GM18499 (cell line): Measurements from ENCODE around the gene TBXAS1.
"Not testable (repeated sequence)": the region's sequence is repeated elsewhere in the genome, so short reads cannot be mapped to it uniquely, and the experiment has no call there.

Experiments
- ATAC-seq: cut with Tn5 transposase; IDR thresholded peaks from one replicate; pipeline ENCODE4 v1.9.1; 2021; ENCODE audit warnings: moderate number of reproducible peaks; ENCODE audit not compliant: insufficient read depth, unreplicated experiment

TBXAS1 gene

GRCh38 chr7:139825666-139826290, 3.3 kb upstream of the TBXAS1 start:
- ATAC-seq: no peak

DNA sequence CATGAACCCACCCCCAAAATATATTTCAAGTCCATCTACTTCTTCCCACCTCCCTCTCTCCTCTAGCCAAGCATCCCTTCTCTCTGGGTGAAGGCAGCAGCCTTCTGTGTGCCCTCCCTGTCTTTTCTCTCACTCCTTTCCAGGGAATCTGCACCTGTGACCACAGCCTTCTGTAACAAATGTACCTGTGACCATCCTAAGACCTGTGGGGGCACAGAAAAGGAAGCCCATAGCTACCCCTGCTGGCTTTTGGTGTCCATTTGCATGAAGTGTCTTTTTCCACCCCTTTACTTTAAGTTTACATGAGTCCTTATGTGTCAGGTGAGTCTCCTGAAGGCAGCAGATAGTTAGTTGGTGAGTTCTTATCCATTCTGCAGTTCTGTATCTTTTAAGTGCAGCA, 2.0 kb upstream of the TBXAS1 start:
- ATAC-seq: no peak

DNA sequence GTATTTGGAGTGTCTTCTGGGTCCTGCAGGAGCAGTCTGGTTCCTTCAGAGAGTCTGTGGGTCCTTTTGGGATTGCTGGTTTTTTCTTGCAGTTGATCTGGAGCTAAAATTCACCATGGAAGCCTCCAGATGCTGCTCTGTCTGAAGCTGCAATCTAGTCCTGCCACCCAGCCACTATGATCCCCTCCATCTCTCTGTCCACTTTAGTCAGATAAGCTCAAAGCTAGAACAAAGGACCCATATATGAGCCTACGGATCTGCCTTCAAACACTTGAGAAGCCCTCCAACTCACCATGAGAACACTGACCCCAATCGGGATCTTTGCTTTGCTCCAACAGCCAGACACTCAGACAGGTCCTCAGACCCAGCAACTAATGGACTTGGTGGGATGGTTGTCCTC, 618 bp upstream of the TBXAS1 start:
- no peak for ATAC-seq

- ATAC-seq: no peak
Observed at GRCh38 chr7:139829775-139830117, 682 bp downstream of the TBXAS1 start.

DNA sequence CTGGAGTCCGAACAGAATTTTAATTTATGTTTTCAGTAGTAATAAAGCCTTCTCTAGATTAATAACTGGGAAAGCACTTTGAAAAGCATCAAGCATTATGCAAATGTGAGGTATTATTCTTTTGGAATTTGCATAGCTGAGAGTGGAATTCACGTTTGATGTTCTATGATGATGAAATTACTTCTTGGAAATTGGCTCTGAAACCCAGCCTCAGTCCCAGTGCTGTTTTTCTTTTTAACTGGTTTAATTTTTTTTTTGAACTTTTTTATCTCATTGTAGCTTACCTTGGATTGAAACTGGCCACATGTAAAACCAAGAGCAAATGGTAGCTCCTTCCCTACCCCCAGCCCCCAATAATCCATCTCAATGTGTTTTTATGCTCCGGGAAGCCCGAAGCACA, 1.2 kb downstream of the TBXAS1 start:
- no peak for ATAC-seq

DNA sequence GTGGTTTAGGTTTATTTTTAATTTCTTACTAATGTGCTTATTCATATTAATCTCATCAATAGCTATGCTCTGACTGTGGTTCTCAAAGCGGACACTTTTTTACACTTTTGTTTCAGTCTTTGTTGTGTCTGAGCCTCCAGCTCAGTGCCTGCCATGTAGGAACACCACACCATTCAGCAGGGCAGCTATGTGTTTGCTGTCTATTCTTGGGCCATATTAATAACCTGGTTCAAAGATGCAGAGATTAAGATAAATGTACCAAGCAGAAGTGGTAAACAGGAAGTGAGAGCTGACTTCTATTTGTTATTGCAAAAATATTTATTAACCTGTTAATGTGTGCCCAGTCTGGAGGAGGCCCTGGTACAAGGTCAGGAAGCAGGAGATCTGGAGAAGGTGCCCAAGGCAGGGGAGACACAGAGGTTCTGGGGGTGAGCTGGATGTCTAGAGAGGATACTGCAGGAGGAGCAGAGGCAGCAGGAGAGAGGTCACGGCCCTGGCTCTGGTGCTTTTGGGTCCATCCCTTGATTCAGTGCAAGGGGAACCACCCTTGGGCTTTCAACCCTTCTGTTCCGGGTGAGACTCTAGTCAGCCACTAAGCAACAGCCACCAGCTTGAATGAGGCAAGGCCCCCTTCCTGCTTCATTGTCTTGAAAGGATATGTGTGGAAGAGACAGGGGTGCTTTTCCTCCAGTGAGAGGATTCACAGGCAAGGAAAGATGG, 1.9 kb downstream of the TBXAS1 start:
- ATAC-seq: no peak

DNA sequence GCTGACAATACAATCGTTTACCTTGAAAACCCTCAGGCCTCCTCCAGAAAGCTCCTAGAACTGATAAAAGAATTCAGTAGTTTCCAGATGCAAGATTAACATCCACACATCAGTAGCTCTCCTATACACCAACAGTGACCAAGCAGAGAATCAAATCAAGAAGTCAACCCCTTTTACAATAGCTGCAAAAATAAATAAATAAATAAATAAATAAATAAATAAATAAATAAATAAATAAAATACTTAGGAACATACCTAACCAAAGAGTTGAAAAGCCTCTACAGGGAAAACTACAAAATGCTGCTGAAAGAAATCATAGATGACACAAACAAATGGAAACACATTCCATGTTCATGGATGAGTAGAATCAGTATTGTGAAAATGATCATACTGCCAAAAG, 6.8 kb downstream of the TBXAS1 start:
- not testable (repeated sequence) for ATAC-seq

GRCh38 chr7:139837291-139837690, 8.2 kb downstream of the TBXAS1 start:
- ATAC-seq: not testable (repeated sequence)

DNA sequence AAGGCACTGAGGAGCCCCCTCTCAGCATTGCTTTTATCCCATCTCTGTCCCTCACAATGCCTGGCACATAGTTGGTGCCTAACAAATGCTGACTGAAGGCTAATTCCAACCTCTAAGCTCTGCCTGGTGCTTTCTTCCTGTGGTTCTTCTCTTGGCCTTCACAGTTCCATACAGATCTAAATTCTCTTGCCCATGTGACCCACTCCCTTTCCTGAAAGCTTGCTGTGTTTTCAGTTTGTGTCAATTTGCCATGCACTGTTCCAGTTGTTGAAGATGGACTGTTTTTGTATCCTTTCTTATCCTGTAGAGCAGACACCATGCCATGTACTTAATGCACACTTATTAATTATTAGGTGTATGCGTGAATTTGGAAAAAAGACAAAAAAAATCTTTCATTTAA, 9.2 kb downstream of the TBXAS1 start:
- ATAC-seq: no peak

GRCh38 chr7:139838876-139839275, 9.8 kb downstream of the TBXAS1 start:
- no peak for ATAC-seq

DNA sequence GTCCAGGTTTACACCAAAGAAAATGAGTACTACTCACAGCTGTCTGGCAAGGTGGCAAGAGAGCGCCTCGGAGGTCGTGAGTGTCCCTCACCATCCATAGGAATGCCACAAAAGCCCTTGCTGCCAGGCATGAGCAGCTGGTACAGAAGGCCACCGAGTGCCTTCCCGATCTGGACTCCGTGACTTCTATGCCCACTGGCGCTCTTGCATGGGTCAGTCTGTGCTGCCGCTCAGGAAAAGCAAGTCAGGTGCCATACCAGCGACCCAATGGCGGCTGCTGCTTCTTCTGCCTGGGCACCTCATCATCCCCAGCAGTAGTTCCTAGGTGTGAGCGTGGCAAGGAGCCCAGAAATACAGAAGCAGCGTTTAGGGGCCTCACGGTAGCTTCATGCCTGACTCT, 11.7 kb downstream of the TBXAS1 start:
- no peak for ATAC-seq

DNA sequence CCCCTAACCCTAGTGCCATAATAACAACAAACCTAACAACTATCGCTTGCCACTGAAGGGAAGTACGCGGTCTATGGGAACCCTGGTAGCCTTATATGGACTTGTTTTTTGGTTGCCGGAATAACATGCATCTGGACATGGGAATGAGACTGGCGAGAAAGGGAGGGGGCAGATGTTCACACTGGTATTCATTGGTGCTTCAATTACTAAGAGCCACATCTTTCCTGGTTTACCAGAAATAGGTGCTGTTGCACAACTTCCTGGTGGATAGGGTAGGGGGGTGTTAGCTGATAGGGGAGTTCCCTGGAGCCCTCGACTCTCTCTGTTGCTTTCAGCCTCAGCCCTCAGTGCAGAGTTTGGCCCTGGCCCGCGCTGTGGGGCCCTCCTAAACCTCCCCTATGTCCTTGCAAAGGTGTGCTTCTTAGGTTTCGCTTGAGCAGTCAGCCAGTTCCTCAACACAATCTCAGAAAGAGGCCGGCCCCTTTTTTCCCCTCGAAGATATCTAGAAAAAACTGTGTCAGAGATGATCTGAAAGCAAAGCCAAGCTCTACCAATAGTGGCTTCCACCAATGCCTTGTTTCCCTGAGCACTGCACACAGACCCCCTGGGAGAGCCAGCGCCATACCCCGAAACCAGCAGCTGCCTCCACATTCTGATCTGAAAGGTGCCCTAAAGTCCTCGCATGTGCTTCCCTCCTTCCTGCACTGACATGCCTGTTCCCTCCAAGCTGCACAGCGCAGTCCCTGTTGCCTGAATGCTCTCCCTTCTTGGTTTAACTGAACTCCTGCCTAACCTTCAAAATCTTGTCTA, 13.5 kb downstream of the TBXAS1 start:
- ATAC-seq: no peak

DNA sequence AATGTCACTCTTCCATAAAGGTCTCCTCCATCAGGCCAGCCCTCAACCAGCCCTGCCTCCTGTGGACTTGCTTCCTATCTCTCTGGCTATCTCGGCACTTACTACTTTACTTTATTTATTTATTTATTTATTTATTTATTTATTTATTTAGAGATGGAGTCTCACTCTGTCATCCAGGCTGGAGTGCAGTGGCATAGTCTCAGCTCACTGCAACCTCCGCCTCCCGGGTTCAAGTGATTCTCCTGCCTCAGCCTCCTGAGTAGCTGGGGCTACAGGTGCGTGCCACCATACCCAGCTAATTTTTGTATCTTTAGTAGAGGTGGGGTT, 14.1 kb downstream of the TBXAS1 start:
- ATAC-seq: not testable (repeated sequence)

GRCh38 chr7:139844779-139845442, 15.8 kb downstream of the TBXAS1 start:
- ATAC-seq: no peak

- no peak for ATAC-seq
Observed at GRCh38 chr7:139845443-139845805, 16.4 kb downstream of the TBXAS1 start.

DNA sequence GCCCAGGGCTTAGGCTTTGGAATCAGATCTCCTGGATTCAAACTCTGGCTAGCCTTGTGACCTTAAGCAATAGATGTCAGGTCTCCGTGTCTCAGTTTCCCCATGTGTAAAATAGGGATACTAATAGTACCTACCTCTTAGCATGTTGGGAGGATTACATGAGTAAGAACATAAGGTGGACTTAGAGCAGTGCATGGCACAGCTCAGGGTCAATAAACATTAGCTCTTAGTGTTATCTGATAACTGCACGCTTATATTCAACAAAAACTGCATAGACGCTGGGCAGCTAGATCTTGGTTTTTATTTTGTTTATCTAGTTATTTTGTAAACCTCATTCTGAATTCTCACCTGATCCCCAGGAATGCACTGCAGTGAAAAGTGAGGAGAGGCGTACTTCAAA, 17.2 kb downstream of the TBXAS1 start:
- no peak for ATAC-seq

GRCh38 chr7:139848274-139848673, 19.2 kb downstream of the TBXAS1 start:
- ATAC-seq: no peak

DNA sequence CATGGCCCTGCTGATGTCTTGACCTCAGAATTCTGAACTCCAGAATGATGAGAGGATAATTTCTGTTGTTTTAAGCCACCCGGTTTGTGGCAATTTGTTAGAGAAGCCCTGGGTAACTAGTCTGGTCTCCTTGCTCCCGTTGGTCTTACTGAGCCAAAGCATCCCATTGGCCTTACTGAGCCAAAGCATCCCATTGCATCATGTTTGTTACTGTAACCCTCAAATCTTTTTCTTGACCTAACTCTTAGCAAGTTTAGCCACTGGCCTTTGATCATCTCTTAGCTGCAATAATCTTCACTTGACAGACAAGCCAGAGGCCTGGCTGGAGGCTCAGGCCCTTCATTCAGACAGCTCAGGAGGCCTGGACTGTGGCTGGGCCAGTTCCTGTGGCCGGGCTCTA, 21.8 kb downstream of the TBXAS1 start:
- ATAC-seq: no peak

- no peak for ATAC-seq
Observed at GRCh38 chr7:139851770-139852481, 22.9 kb downstream of the TBXAS1 start.

DNA sequence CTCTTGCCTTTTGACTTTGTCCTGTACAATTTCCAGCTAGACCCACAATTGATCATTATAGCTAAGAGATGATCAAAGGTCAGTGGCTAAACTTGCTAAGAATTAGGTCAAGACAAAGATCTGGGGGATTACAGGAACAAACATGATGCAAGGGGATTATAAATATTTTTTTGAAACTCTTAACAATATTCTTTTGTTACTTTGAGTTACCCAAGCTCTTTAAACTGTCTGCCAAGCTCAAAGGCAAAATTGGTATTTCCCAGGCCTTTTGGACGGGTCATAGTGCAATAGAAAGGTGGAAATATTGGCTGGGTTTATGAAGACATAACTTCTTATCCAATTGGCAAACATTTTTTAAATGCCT, 23.4 kb downstream of the TBXAS1 start:
- ATAC-seq: no peak
